ENCODE measurements around the gene NEDD8.

DNA sequence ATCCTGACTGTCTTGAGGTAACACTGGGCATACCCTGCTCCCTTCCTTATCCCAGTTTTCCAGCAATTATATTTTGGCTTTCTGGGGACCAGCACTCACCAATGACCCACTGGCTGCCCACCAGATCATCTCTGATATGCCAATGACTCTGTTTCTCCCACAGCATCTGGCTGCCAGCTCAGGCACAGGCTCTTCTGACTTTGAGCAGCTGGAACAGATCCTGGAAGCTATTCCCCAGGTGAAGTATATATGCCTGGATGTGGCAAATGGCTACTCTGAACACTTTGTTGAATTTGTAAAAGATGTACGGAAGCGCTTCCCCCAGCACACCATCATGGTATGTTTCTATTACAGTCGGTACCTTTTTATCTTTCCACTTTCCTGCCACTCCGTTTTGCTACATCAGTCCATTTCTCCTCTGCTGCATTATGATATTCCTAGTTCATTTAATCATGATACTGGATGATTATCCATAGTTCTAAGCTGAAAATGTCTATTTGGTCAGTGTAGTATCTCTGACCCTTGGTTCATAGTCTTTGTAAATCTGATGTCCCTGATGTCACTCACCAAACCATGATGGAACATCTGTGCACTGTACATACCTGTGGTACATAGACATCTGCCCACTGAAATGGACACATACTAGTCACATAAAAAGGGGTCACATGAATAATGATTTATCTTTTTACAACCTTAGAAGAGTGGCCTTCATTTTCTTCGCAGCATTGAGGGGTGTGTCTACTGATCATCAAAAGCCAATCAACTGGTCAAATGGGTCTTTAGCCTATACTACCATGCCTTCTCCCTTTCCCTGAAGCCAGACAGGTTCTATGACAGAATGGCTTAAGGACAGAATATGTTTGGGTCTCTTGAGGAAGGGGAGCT is 3.9 kb upstream of the NEDD8 start:
- TF ChIP-seq, protein P1, sequence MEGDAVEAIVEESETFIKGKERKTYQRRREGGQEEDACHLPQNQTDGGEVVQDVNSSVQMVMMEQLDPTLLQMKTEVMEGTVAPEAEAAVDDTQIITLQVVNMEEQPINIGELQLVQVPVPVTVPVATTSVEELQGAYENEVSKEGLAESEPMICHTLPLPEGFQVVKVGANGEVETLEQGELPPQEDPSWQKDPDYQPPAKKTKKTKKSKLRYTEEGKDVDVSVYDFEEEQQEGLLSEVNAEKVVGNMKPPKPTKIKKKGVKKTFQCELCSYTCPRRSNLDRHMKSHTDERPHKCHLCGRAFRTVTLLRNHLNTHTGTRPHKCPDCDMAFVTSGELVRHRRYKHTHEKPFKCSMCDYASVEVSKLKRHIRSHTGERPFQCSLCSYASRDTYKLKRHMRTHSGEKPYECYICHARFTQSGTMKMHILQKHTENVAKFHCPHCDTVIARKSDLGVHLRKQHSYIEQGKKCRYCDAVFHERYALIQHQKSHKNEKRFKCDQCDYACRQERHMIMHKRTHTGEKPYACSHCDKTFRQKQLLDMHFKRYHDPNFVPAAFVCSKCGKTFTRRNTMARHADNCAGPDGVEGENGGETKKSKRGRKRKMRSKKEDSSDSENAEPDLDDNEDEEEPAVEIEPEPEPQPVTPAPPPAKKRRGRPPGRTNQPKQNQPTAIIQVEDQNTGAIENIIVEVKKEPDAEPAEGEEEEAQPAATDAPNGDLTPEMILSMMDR (IDR thresholded peaks at IDR 0.05) = no peak
- no peak for TF ChIP-seq EZH2 (IDR thresholded peaks at IDR 0.05; ENCODE audit: borderline replicate concordance, insufficient read depth, low read depth, low read length, poor library complexity, severe bottlenecking)
